ENCODE results near the gene RASSF7.

Gene RASSF7

GRCh38 chr11:550021-550745 is 10.6 kb upstream of the RASSF7 start:
- DNase-seq (ENCODE audit: extremely low read depth, low read depth) = no peak
- no peak for TF ChIP-seq CTCF (IDR thresholded peaks at IDR 0.05; ENCODE audit: low read depth, low read length)

- no peak for TF ChIP-seq CTCF (IDR thresholded peaks at IDR 0.05; ENCODE audit: low read depth, low read length)
Observed at GRCh38 chr11:550746-551085, 10.1 kb upstream of the RASSF7 start.

GRCh38 chr11:551131-551530 is 9.6 kb upstream of the RASSF7 start:
- DNase-seq (ENCODE audit: extremely low read depth, low read depth) = no peak
- TF ChIP-seq CTCF (IDR thresholded peaks at IDR 0.05; ENCODE audit: low read depth, low read length) = no peak

More at GRCh38 chr11:550746-551085, 10.1 kb upstream of the RASSF7 start:
- no peak for DNase-seq (ENCODE audit: extremely low read depth, low read depth)

- no peak for TF ChIP-seq CTCF (IDR thresholded peaks at IDR 0.05; ENCODE audit: low read depth, low read length)
- no peak for DNase-seq (ENCODE audit: extremely low read depth, low read depth)
Observed at GRCh38 chr11:551596-551995, 9.2 kb upstream of the RASSF7 start.

- DNase-seq (ENCODE audit: extremely low read depth, low read depth) = no peak
- TF ChIP-seq CTCF (IDR thresholded peaks at IDR 0.05; ENCODE audit: low read depth, low read length) = no peak
Observed at GRCh38 chr11:553083-553987, 7.4 kb upstream of the RASSF7 start.

- no peak for TF ChIP-seq CTCF (IDR thresholded peaks at IDR 0.05; ENCODE audit: low read depth, low read length)
- DNase-seq (ENCODE audit: extremely low read depth, low read depth) = no peak
Observed at GRCh38 chr11:553988-554340, 6.8 kb upstream of the RASSF7 start.

Measured in AG09319 (cell line).